MM.1S (cell line): ENCODE results near the gene ELOVL7.

Experiments
- CTCF ChIP-seq: fragments of 300-600 bp; sonication (generic); IDR thresholded peaks from 2 replicates; pipeline ENCODE4 v1.5.1; 2016; ENCODE audit warnings: antibody characterized with exemption, low read length, mixed read lengths
- EZH2 ChIP-seq: fragments of 300-600 bp; sonication (generic); optimal IDR thresholded peaks from 2 replicates; pipeline ENCODE3; 2017; ENCODE audit warnings: low read depth, mild to moderate bottlenecking, antibody characterized with exemption, low read length, mixed read lengths
- EZH2phosphoT487 ChIP-seq: fragments of 300-600 bp; sonication (generic); IDR thresholded peaks from 2 replicates; pipeline ENCODE4 v1.6.1; 2018; ENCODE audit warnings: antibody characterized with exemption, low read length

GRCh38 chr5:60779466-60779865 lies 64.6 kb downstream of the ELOVL7 start:
- TF ChIP-seq CTCF = no peak
- no peak for TF ChIP-seq EZH2phosphoT487
- no peak for TF ChIP-seq EZH2
